Measurements from ENCODE around the gene OR4D11. TPM values are rescaled to one million over a fixed set of nuclear protein-coding genes. Genes with fewer than 3 reads are reported as not detected.

The OR4D11 gene
- total and polyA plus RNA-seq, 2 donors (not counting 1 experiment from before 2014, with no cell fraction given) = not detected

- H3K4me3 Mint-ChIP-seq = no peak overlapping the region
- H2AFZ ChIP-seq (ENCODE audit: insufficient read depth, low read depth, low read length, poor library complexity, severe bottlenecking) = no peak overlapping the region
- no peak overlapping the region for H3K4me3 ChIP-seq (ENCODE audit: control extremely low read depth in 1 of 5, extremely low read depth in 1 of 5, insufficient read depth in 1 of 5, low read depth in 2 of 5, low read length in 4 of 5)
Observed at GRCh38 chr11:59544869-59545178, 41.4 kb downstream of the OR4D11 start.

More at GRCh38 chr11:59544869-59545178, 41.4 kb downstream of the OR4D11 start:
- no peak overlapping the region for H3K4me2 ChIP-seq (replicated peaks; ENCODE audit: low read depth, low read length, poor library complexity, severe bottlenecking)
- CTCF ChIA-PET = no interaction called here
- 75% methylated on average over 3 of the region's 3 CpGs for WGBS (ENCODE audit: insufficient coverage)
- no peaks in the 10 kb centered on the region for H4K20me1 ChIP-seq (ENCODE audit: control insufficient read depth, insufficient read depth, low read length, poor library complexity, severe bottlenecking)
- H3K36me3 ChIP-seq (replicated peaks in 1 of 2; ENCODE audit: control extremely low read depth in 1 of 2, control insufficient read depth in 1 of 2, extremely low read depth in 1 of 2, insufficient read depth in 2 of 2, low read length in 1 of 2) = no peaks in the 10 kb centered on the region
- ATAC-seq (ENCODE audit: low read depth) (no peak), DNase-seq (no peak)
- H3K4me1 ChIP-seq (ENCODE audit: control insufficient read depth in 2 of 2, insufficient read depth in 2 of 2, low read length in 2 of 2) = peaks cover 0 to 3% of the 10 kb centered on the region in 2 donors
- H3K79me2 ChIP-seq (ENCODE audit: control insufficient read depth, insufficient read depth, low read length) = no peaks in the 10 kb centered on the region
- H3K9me3 Mint-ChIP-seq (ENCODE audit: insufficient read depth) = no peaks in the 10 kb centered on the region
- no peaks in the 10 kb centered on the region for H3K9me3 ChIP-seq (ENCODE audit: control extremely low read depth in 1 of 3, control insufficient read depth in 2 of 3, insufficient read depth in 1 of 3, low read length in 2 of 3)
- POLR2A ChIA-PET = no interaction called here
- peaks cover 6% of the 10 kb centered on the region for H3K27me3 Mint-ChIP-seq
- H3K27me3 ChIP-seq (replicated peaks in 1 of 4; ENCODE audit: control extremely low read depth in 1 of 4, control insufficient read depth in 3 of 4, insufficient read depth in 4 of 4, low read length in 3 of 4) = no peaks in the 10 kb centered on the region
- no peak for TF ChIP-seq EZH2 (IDR thresholded peaks at IDR 0.05; ENCODE audit: borderline replicate concordance, insufficient read depth, low read depth, low read length, poor library complexity, severe bottlenecking)
- no peak for TF ChIP-seq CTCF (IDR thresholded peaks at IDR 0.05)
- no peak overlapping the region for H3K9ac ChIP-seq (ENCODE audit: low read length)
- H3K4me1 Mint-ChIP-seq = peaks cover 4% of the 10 kb centered on the region
- H3K27ac Mint-ChIP-seq = no peak overlapping the region
- intact Hi-C loops (cut with micrococcal nuclease) = no loop called here
- H3K27ac ChIP-seq (ENCODE audit: low read length in 2 of 2) = no peak overlapping the region
